Loucy (cell line): ENCODE measurements around the gene KCNH1.

Experiments used
- H2AFZ ChIP-seq: fragments of 200-600 bp; sonication (generic); 2 replicates; pipeline ENCODE4 v1.6.0; 2016; ENCODE audit warnings: antibody characterized with exemption, mild to moderate bottlenecking, low read length, moderate library complexity
- H3F3A ChIP-seq: fragments of 200-600 bp; 2 replicates; pipeline ENCODE4 v1.6.0; 2016; ENCODE audit warnings: antibody characterized with exemption, low read depth, mild to moderate bottlenecking
- H3K27me3 ChIP-seq: fragments of 200-600 bp; sonication (generic); 2 replicates; pipeline ENCODE4 v1.6.1; 2014; ENCODE audit warnings: low read length, mild to moderate bottlenecking; ENCODE audit not compliant: insufficient read depth, poor library complexity, severe bottlenecking
- H3K36me3 ChIP-seq: fragments of 200-600 bp; sonication (generic); 2 replicates; pipeline ENCODE4 v1.6.1; 2016; ENCODE audit warnings: low read length; ENCODE audit not compliant: insufficient read depth
- H3K4me1 ChIP-seq: fragments of 200-600 bp; sonication (generic); 2 replicates; pipeline ENCODE4 v1.5.1; 2014; ENCODE audit warnings: low read length, mild to moderate bottlenecking; ENCODE audit not compliant: insufficient read depth, poor library complexity, severe bottlenecking
- H3K4me2 ChIP-seq: fragments of 200-600 bp; sonication (generic); 2 replicates; pipeline ENCODE4 v1.6.0; 2014; ENCODE audit warnings: antibody characterized with exemption, low read length, low read depth, mild to moderate bottlenecking; ENCODE audit not compliant: poor library complexity, severe bottlenecking
- H3K4me3 ChIP-seq: fragments of 200-600 bp; sonication (generic); 2 replicates; pipeline ENCODE4 v1.5.1; 2014; ENCODE audit warnings: low read length, mild to moderate bottlenecking, mixed read lengths; ENCODE audit not compliant: poor library complexity, severe bottlenecking
- H3K79me2 ChIP-seq: fragments of 200-600 bp; sonication (generic); 2 replicates; pipeline ENCODE4 v1.6.1; 2014; ENCODE audit warnings: low read length; ENCODE audit not compliant: insufficient read depth
- H3K9ac ChIP-seq: fragments of 200-600 bp; sonication (generic); 2 replicates; pipeline ENCODE4 v1.6.0; 2014; ENCODE audit warnings: mild to moderate bottlenecking, low read depth, low read length, moderate library complexity; ENCODE audit not compliant: poor library complexity, severe bottlenecking
- H3K9me2 ChIP-seq: fragments of 200-600 bp; sonication (generic); replicated peaks from 2 replicates; pipeline ENCODE4 v1.6.1; 2016; ENCODE audit warnings: low read depth, low read length, mixed read lengths
- H3K9me3 ChIP-seq: fragments of 200-600 bp; sonication (generic); 2 replicates; pipeline ENCODE4 v1.6.1; 2014; ENCODE audit warnings: mild to moderate bottlenecking, antibody characterized with exemption, low read length, low read depth; ENCODE audit not compliant: insufficient read depth
- H4K20me1 ChIP-seq: fragments of 200-600 bp; sonication (generic); 2 replicates; pipeline ENCODE4 v1.6.0; 2014; ENCODE audit warnings: antibody characterized with exemption, low read length, mild to moderate bottlenecking; ENCODE audit not compliant: insufficient read depth, poor library complexity, severe bottlenecking
- EZH2phosphoT487 ChIP-seq: fragments of 200-600 bp; IDR thresholded peaks from 2 replicates; pipeline ENCODE4 v1.6.1; 2018; ENCODE audit warnings: antibody characterized with exemption, mild to moderate bottlenecking, moderate library complexity, borderline replicate concordance
- TF ChIP-seq, protein P1 (sequence below): fragments of 200-600 bp; sonication (generic); conservative IDR thresholded peaks from 2 replicates; pipeline ENCODE4 v1.5.1; 2014; ENCODE audit warnings: mild to moderate bottlenecking, antibody characterized with exemption, low read length

KCNH1 gene

DNA sequence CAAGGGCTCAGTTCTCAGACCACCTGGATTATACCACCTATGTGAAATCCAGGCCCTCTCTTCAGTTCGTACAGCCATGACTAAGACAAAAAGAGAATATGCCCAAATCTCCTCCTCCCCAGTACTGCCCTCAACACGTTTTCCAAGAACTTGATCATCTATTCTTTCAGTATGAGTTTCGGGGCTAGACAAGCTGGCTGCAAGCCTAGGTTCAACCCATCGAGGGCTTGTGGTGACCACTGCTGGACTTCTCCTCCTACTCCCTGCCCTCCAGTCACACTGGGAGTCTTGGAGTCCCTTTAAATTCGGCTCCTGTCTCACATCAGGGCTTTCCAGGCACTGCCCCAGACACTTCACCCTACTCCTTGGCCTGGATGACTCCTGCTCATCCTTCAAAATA lies 352.3 kb downstream of the KCNH1 start:
- TF ChIP-seq EZH2phosphoT487: no peak
- TF ChIP-seq, protein P1, sequence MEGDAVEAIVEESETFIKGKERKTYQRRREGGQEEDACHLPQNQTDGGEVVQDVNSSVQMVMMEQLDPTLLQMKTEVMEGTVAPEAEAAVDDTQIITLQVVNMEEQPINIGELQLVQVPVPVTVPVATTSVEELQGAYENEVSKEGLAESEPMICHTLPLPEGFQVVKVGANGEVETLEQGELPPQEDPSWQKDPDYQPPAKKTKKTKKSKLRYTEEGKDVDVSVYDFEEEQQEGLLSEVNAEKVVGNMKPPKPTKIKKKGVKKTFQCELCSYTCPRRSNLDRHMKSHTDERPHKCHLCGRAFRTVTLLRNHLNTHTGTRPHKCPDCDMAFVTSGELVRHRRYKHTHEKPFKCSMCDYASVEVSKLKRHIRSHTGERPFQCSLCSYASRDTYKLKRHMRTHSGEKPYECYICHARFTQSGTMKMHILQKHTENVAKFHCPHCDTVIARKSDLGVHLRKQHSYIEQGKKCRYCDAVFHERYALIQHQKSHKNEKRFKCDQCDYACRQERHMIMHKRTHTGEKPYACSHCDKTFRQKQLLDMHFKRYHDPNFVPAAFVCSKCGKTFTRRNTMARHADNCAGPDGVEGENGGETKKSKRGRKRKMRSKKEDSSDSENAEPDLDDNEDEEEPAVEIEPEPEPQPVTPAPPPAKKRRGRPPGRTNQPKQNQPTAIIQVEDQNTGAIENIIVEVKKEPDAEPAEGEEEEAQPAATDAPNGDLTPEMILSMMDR: no peak
- H3K9me2 ChIP-seq: no peaks in the 10 kb centered on the region
- H3K27me3 ChIP-seq: no peaks in the 10 kb centered on the region
- H3K4me1 ChIP-seq: no peaks in the 10 kb centered on the region
- no peak overlapping the region for H3K9ac ChIP-seq
- no peaks in the 10 kb centered on the region for H3K36me3 ChIP-seq
- H3F3A ChIP-seq: no peaks in the 10 kb centered on the region
- no peaks in the 10 kb centered on the region for H3K79me2 ChIP-seq
- H3K9me3 ChIP-seq: no peaks in the 10 kb centered on the region
- no peak overlapping the region for H3K4me2 ChIP-seq
- no peak overlapping the region for H2AFZ ChIP-seq
- H4K20me1 ChIP-seq: no peaks in the 10 kb centered on the region
- no peak overlapping the region for H3K4me3 ChIP-seq

DNA sequence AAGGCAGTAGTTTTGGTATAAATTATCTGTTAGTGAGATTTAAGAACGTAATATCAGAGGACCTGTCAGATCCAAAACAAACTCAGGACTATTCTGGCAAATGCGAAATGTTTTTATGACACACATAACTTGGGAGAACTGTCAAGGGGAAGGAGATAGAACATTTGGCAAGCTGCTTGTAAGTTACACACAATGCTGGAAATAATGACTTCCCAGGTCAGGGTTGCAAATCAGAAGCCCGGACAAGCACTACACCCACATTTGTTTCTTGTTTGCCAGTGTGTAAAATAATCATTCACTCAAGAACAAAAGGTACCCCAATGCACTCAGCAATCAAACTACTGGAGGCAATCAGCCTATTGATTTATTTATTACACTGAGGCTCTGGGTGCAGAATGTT lies 354.7 kb downstream of the KCNH1 start:
- Histone ChIP-seq H3K4me2 (no peak overlapping the region), H3K4me3 (no peak overlapping the region), H3K9ac (no peak overlapping the region), H4K20me1 (no peaks in the 10 kb centered on the region), H3K9me2 (no peaks in the 10 kb centered on the region), H3K9me3 (no peaks in the 10 kb centered on the region), H3K79me2 (no peaks in the 10 kb centered on the region), H2AFZ (no peak overlapping the region), H3K27me3 (no peaks in the 10 kb centered on the region), H3K4me1 (no peaks in the 10 kb centered on the region), H3F3A (no peaks in the 10 kb centered on the region), H3K36me3 (no peaks in the 10 kb centered on the region)
- TF ChIP-seq EZH2phosphoT487: no peak

DNA sequence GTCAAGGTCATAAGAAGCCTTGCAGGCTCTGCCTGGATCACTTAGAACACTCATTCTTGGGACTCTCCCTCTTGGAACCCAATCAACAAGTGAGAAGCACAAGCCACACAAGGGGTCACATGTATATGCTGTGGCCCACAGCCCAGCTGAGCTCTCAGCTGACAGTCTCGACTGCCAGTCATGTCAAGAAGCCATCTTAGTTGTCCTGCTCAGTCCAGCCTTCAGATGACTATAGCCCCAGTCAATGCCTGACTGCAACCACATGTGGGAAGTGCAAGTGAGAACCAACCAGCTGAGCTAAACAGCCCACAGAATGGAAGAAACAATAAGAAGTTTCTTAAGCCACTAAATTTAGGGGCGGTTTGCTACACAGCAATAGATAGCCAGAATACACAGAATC lies 356.0 kb downstream of the KCNH1 start:
- Histone ChIP-seq H3K9me3 (no peaks in the 10 kb centered on the region), H3F3A (no peaks in the 10 kb centered on the region), H4K20me1 (no peaks in the 10 kb centered on the region), H3K9me2 (no peaks in the 10 kb centered on the region), H3K27me3 (no peaks in the 10 kb centered on the region), H3K4me3 (no peak overlapping the region), H3K79me2 (no peaks in the 10 kb centered on the region), H3K9ac (no peak overlapping the region), H3K4me1 (peaks cover 9% of the 10 kb centered on the region), H3K36me3 (no peaks in the 10 kb centered on the region), H2AFZ (no peak overlapping the region), H3K4me2 (no peak overlapping the region)
- TF ChIP-seq, protein P1: no peak
- no peak for TF ChIP-seq EZH2phosphoT487

DNA sequence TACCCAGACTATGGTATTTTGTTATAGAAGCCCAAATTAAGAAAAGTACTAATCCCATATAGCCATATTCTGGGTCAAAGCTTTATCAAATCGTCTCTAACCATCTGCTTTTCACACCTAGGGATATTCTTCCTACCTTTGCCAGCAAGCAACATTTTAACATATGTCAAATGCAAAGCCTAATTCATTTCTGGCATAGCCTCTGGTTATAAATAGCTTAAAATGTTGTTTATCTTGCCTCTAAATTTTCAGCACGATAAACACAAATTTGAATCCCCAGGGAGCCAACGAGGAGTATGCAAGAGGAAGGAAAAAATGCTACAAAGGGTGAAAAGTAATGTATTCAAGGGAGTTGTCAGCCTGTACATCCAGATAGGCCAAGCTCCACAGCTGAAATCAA lies 357.2 kb downstream of the KCNH1 start:
- H3K9ac ChIP-seq: no peak overlapping the region
- H3K9me3 ChIP-seq: no peaks in the 10 kb centered on the region
- no peak overlapping the region for H3K4me3 ChIP-seq
- no peaks in the 10 kb centered on the region for H3K79me2 ChIP-seq
- no peaks in the 10 kb centered on the region for H3F3A ChIP-seq
- H4K20me1 ChIP-seq: no peaks in the 10 kb centered on the region
- H3K27me3 ChIP-seq: no peaks in the 10 kb centered on the region
- no peak overlapping the region for H2AFZ ChIP-seq
- H3K4me2 ChIP-seq: no peak overlapping the region
- H3K36me3 ChIP-seq: no peaks in the 10 kb centered on the region
- H3K4me1 ChIP-seq: peaks cover 21% of the 10 kb centered on the region
- no peak for TF ChIP-seq EZH2phosphoT487
- TF ChIP-seq, protein P1: no peak
- H3K9me2 ChIP-seq: no peaks in the 10 kb centered on the region
